H9 (cell line): ENCODE results near the gene RGSL1. TPM values are rescaled to one million over a fixed set of nuclear protein-coding genes. Genes with fewer than 3 reads are reported as not detected.

Source experiments
- DNase-seq: peaks from one replicate; pipeline ENCODE4 v3.0.0-alpha.2; 2017
- H2AFZ ChIP-seq: one replicate; pipeline ENCODE4 v1.6.1; 2013; ENCODE audit warnings: mild to moderate bottlenecking, low read length, control low read depth, moderate library complexity
- H2AK5ac ChIP-seq: 2 replicates; pipeline ENCODE4 v1.6.1; 2013; ENCODE audit warnings: low read length, control low read depth, mixed read lengths; ENCODE audit not compliant: insufficient read length
- H2BK120ac ChIP-seq: one replicate; pipeline ENCODE4 v1.6.1; 2013; ENCODE audit warnings: low read depth, mild to moderate bottlenecking, low read length, control low read depth, inconsistent platforms; ENCODE audit not compliant: poor library complexity, severe bottlenecking
- H2BK12ac ChIP-seq: 2 replicates; pipeline ENCODE4 v1.6.1; 2013; ENCODE audit warnings: low read length, control low read depth, mixed read lengths, low read depth; ENCODE audit not compliant: insufficient read length
- H2BK15ac ChIP-seq: 2 replicates; pipeline ENCODE4 v1.6.1; 2013; ENCODE audit warnings: low read depth, low read length, control low read depth
- H2BK20ac ChIP-seq: one replicate; pipeline ENCODE4 v1.6.1; 2013; ENCODE audit warnings: low read depth, mild to moderate bottlenecking, low read length, control low read depth, inconsistent platforms; ENCODE audit not compliant: poor library complexity, severe bottlenecking
- H2BK5ac ChIP-seq: 2 replicates; pipeline ENCODE4 v1.6.1; 2013; ENCODE audit warnings: low read length, control low read depth, mixed read lengths; ENCODE audit not compliant: insufficient read length
- H3K14ac ChIP-seq: 2 replicates; pipeline ENCODE4 v1.6.1; 2013; ENCODE audit warnings: low read length, control low read depth; ENCODE audit not compliant: insufficient read depth
- H3K18ac ChIP-seq: 2 replicates; pipeline ENCODE4 v1.6.1; 2013; ENCODE audit warnings: low read depth, mild to moderate bottlenecking, mixed read lengths, low read length, control low read depth; ENCODE audit not compliant: insufficient read length
- H3K23ac ChIP-seq: 2 replicates; pipeline ENCODE4 v1.6.1; 2013; ENCODE audit warnings: low read length, control low read depth, mixed read lengths, low read depth; ENCODE audit not compliant: insufficient read length
- H3K23me2 ChIP-seq: 2 replicates; pipeline ENCODE4 v1.6.1; 2013; ENCODE audit warnings: low read depth, mild to moderate bottlenecking, mixed read lengths, low read length, control low read depth; ENCODE audit not compliant: insufficient read length, poor library complexity, severe bottlenecking
- H3K27ac ChIP-seq: 2 replicates; pipeline ENCODE4 v1.5.1; 2013; ENCODE audit warnings: low read length, control low read depth, mixed read lengths, low read depth; ENCODE audit not compliant: insufficient read length
- H3K27me3 ChIP-seq: 2 replicates; pipeline ENCODE4 v1.6.1; 2013; ENCODE audit warnings: low read length, control low read depth, inconsistent platforms; ENCODE audit not compliant: insufficient read depth
- H3K4ac ChIP-seq: 2 replicates; pipeline ENCODE4 v1.6.1; 2013; ENCODE audit warnings: low read depth, mild to moderate bottlenecking, control low read depth, inconsistent platforms, low read length, moderate library complexity
- H3K4me1 ChIP-seq: 2 replicates; pipeline ENCODE4 v1.6.1; 2013; ENCODE audit warnings: low read length, control low read depth, inconsistent platforms; ENCODE audit not compliant: insufficient read depth
- H3K4me2 ChIP-seq: 2 replicates; pipeline ENCODE4 v1.6.1; 2013; ENCODE audit warnings: low read length, control low read depth, mixed read lengths; ENCODE audit not compliant: insufficient read length, insufficient read depth
- H3K56ac ChIP-seq: 2 replicates; pipeline ENCODE4 v1.6.1; 2013; ENCODE audit warnings: low read depth, mild to moderate bottlenecking, mixed read lengths, low read length, control low read depth; ENCODE audit not compliant: insufficient read length
- H3K79me1 ChIP-seq: 2 replicates; pipeline ENCODE4 v1.6.1; 2013; ENCODE audit warnings: low read depth, mild to moderate bottlenecking, moderate library complexity, low read length, control low read depth, inconsistent platforms; ENCODE audit not compliant: insufficient read depth, poor library complexity, severe bottlenecking
- H3K79me2 ChIP-seq: 2 replicates; pipeline ENCODE4 v1.6.1; 2013; ENCODE audit warnings: low read length, control low read depth, inconsistent platforms; ENCODE audit not compliant: insufficient read depth
- H3K9ac ChIP-seq: 2 replicates; pipeline ENCODE4 v1.6.1; 2013; ENCODE audit warnings: low read length, control low read depth, mixed read lengths; ENCODE audit not compliant: insufficient read length; ENCODE audit errors: extremely low read depth
- H3K9me3 ChIP-seq: one replicate; pipeline ENCODE4 v1.6.1; 2013; ENCODE audit warnings: low read depth, low read length, inconsistent platforms; ENCODE audit not compliant: control insufficient read depth
- H3T11ph ChIP-seq: one replicate; pipeline ENCODE4 v1.6.1; 2013; ENCODE audit warnings: mild to moderate bottlenecking, low read length, control low read depth, inconsistent platforms
- H4K20me1 ChIP-seq: one replicate; pipeline ENCODE4 v1.6.1; 2013; ENCODE audit not compliant: control insufficient read depth, insufficient read length, insufficient read depth
- H4K5ac ChIP-seq: 2 replicates; pipeline ENCODE4 v1.6.1; 2013; ENCODE audit warnings: low read depth, mild to moderate bottlenecking, mixed read lengths, low read length, control low read depth; ENCODE audit not compliant: insufficient read length
- H4K8ac ChIP-seq: replicated peaks from 2 replicates; pipeline ENCODE4 v1.6.1; 2013; ENCODE audit warnings: low read length, control low read depth, mixed read lengths, low read depth; ENCODE audit not compliant: insufficient read length
- H4K91ac ChIP-seq: 2 replicates; pipeline ENCODE4 v1.6.1; 2013; ENCODE audit warnings: low read depth, mild to moderate bottlenecking, moderate library complexity, mixed read lengths, low read length, control low read depth; ENCODE audit not compliant: insufficient read length
- H3K27ac Mint-ChIP-seq, 3 experiments: 2 replicates in 2 of 3; 3 replicates in 1 of 3; pipeline ENCODE4 v1.8.0; 2020 to 2021; ENCODE audit warnings: mixed read lengths in 3 of 3, mild to moderate bottlenecking in 1 of 3, moderate library complexity in 1 of 3
- H3K27me3 Mint-ChIP-seq: 2 replicates; pipeline ENCODE4 v1.8.0; 2021; ENCODE audit warnings: low read depth, mild to moderate bottlenecking, moderate library complexity, mixed read lengths
- H3K36me3 Mint-ChIP-seq, 3 experiments: 2 replicates in 2 of 3; 3 replicates in 1 of 3; pipeline ENCODE4 v1.8.0; 2020 to 2021; ENCODE audit warnings: low read depth in 3 of 3, mixed read lengths in 3 of 3; ENCODE audit not compliant: insufficient read depth in 1 of 3
- H3K4me1 Mint-ChIP-seq, 2 experiments: 2 replicates each; pipeline ENCODE4 v1.8.0; 2020; ENCODE audit warnings: mixed read lengths in 2 of 2
- H3K4me3 Mint-ChIP-seq, 2 experiments: 2 replicates in 1 of 2; 3 replicates in 1 of 2; pipeline ENCODE4 v1.8.0; 2020 to 2021; ENCODE audit warnings: mild to moderate bottlenecking in 2 of 2, mixed read lengths in 2 of 2, moderate library complexity in 1 of 2
- H3K9me3 Mint-ChIP-seq, 2 experiments: 2 replicates in 1 of 2; 3 replicates in 1 of 2; pipeline ENCODE4 v1.8.0; 2020; ENCODE audit warnings: mild to moderate bottlenecking in 2 of 2, mixed read lengths in 2 of 2, moderate library complexity in 1 of 2
- CTCF ChIP-seq: fragments of 200-600 bp; sonication (generic); conservative IDR thresholded peaks from 3 replicates; pipeline ENCODE4 v1.8.0; 2021; ENCODE audit warnings: antibody characterized with exemption, mild to moderate bottlenecking
- WGBS: extraction: QIAGEN DNeasy Blood & Tissue Kit; methylation state at CpG from one replicate; pipeline ENCODE4 v1.1.7; 2013; ENCODE audit warnings: missing lambda C conversion rate, low lambda C conversion rate, mixed read lengths; ENCODE audit not compliant: insufficient read length; ENCODE audit errors: extremely low coverage; 5-methylcytosine and 5-hydroxymethylcytosine counted together
- total RNA-seq: library from RNA; stranded (reverse); gene quantifications from 2 replicates; pipeline ENCODE4 v1.2.1, GENCODE V29; 2021

Gene RGSL1
- total RNA-seq, 1 experiment from 2014 or later = not detected

DNA sequence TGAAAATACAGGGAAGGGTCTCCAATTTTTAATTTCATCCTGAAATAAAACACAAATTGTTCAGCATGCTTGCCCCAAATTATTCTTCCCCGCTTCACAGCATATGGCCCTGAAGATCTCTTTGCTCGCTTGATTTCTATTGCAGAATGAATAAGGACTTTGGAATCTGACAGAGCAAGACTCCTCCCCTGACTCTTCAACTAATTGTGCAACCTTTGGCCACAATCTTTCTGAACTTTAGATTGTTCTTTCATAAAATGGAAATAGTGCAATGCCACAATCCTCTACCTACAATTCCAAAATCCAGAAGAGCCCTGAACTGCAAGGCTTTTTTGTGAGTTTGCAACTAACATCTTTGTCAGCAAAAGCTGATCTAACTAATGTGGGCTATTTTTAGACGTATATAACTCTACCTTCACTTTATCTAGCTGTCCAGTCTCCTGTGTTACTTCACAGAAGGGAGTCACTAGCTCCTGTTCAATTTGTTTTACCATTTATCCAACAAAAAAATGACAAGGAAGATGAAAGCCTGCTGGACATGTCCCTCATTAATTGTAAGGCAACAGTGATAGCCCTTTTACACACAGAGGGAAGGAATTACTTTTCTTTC, 125.7 kb downstream of the RGSL1 start:
- Histone ChIP-seq H3K9ac (no peak overlapping the region), H2AFZ (no peak overlapping the region), H3K27me3 (no peaks in the 10 kb centered on the region), H3K23ac (no peak overlapping the region), H3K23me2 (no peaks in the 10 kb centered on the region), H2AK5ac (no peak overlapping the region), H4K5ac (no peak overlapping the region), H2BK20ac (no peak overlapping the region), H4K91ac (no peak overlapping the region), H2BK12ac (no peak overlapping the region), H3K4ac (no peak overlapping the region), H4K20me1 (no peaks in the 10 kb centered on the region), H3K14ac (no peak overlapping the region), H3K4me2 (no peak overlapping the region), H3K27ac (no peak overlapping the region), H3K18ac (no peak overlapping the region), H3K79me2 (no peaks in the 10 kb centered on the region), H2BK15ac (no peak overlapping the region), H3K4me1 (no peaks in the 10 kb centered on the region), H2BK120ac (no peak overlapping the region), H3K56ac (no peak overlapping the region), H3K9me3 (no peaks in the 10 kb centered on the region), H4K8ac (no peak overlapping the region), H2BK5ac (no peak overlapping the region), H3T11ph (no peak overlapping the region), H3K79me1 (no peaks in the 10 kb centered on the region)
- no peak overlapping the region for H3K27ac Mint-ChIP-seq
- H3K9me3 Mint-ChIP-seq = peaks cover 0 to 2% of the 10 kb centered on the region in 2 experiments; a peak in 2 of 5 replicates
- no peaks in the 10 kb centered on the region for H3K4me1 Mint-ChIP-seq
- H3K4me3 Mint-ChIP-seq = no peak overlapping the region
- no CpG with 5 or more reads among the region's 3 CpGs for WGBS
- no peaks in the 10 kb centered on the region; a peak in 1 of 7 replicates for H3K36me3 Mint-ChIP-seq
- no peak for DNase-seq
- no peaks in the 10 kb centered on the region for H3K27me3 Mint-ChIP-seq
- TF ChIP-seq CTCF = no peak
